GM12891 (cell line): ENCODE measurements around the gene RPLP1.

Experiments used
- PAX5 ChIP-seq: IDR thresholded peaks from 2 replicates; pipeline ENCODE4 v1.6.1; 2011; ENCODE audit warnings: low read length, moderate library complexity, mild to moderate bottlenecking; ENCODE audit not compliant: insufficient read depth, severe bottlenecking
- POLR2A ChIP-seq: IDR thresholded peaks from 2 replicates; pipeline ENCODE4 v1.6.1; 2011; ENCODE audit warnings: low read depth, low read length, control low read depth
- POLR2AphosphoS5 ChIP-seq: IDR thresholded peaks from 2 replicates; pipeline ENCODE4 v1.6.1; 2011; ENCODE audit warnings: low read depth, low read length, control low read depth
- SPI1 ChIP-seq: IDR thresholded peaks from 2 replicates; pipeline ENCODE4 v1.6.1; 2011; ENCODE audit warnings: low read depth, low read length, control low read depth
- TAF1 ChIP-seq: IDR thresholded peaks from 2 replicates; pipeline ENCODE4 v1.6.1; 2011; ENCODE audit warnings: low read depth, low read length, control low read depth

- TF ChIP-seq PAX5 (no peak), POLR2AphosphoS5 (no peak), POLR2A (no peak), TAF1 (no peak), SPI1 (no peak)
Observed at GRCh38 chr15:69475769-69476358, 23.2 kb downstream of the RPLP1 start.
